BJ (cell line): ENCODE data around the gene CD84. TPM values are rescaled to one million over a fixed set of nuclear protein-coding genes. Genes with fewer than 3 reads are reported as not detected.
"Not testable (repeated sequence)": the region's sequence is repeated elsewhere in the genome, so short reads cannot be mapped to it uniquely, and the experiment has no call there.

ENCODE experiments used
- CTCF ChIA-PET: fragments of 350-600 bp; formaldehyde crosslinking; extraction: SDS; loops from one replicate; lab custom pipeline; 2021; ENCODE audit warnings: antibody characterized with exemption, inconsistent platforms; lab: Yijun Ruan, JAX
- POLR2A ChIA-PET: fragments of 300-600 bp; sonication (Branson Sonifier 250); formaldehyde crosslinking; extraction: SDS; loops from one replicate; lab custom pipeline; 2021; ENCODE audit warnings: antibody characterized with exemption; lab: Charles Lee
- DNase-seq: peaks from one replicate; pipeline ENCODE4 v3.0.0-alpha.2; 2011; ENCODE audit warnings: low read depth
- H3K27me3 ChIP-seq: 2 replicates; pipeline ENCODE4 v1.6.0; 2011; ENCODE audit warnings: low read length; ENCODE audit not compliant: control insufficient read depth, insufficient read depth
- H3K36me3 ChIP-seq: 2 replicates; pipeline ENCODE4 v1.5.1; 2011; ENCODE audit warnings: low read length; ENCODE audit not compliant: control insufficient read depth, insufficient read depth
- H3K4me3 ChIP-seq: 2 replicates; pipeline ENCODE4 v1.5.1; 2011; ENCODE audit warnings: low read depth, mild to moderate bottlenecking, control low read depth, low read length
- CTCF ChIP-seq: IDR thresholded peaks from 2 replicates; pipeline ENCODE4 v1.5.1; 2011; ENCODE audit warnings: low read depth, mild to moderate bottlenecking, control low read depth, inconsistent platforms, low read length, moderate library complexity; ENCODE audit not compliant: insufficient read depth
- polyA plus RNA-seq: library from polyadenylated mRNA; depleted of rRNA; stranded (reverse); fragments of >200 nt; gene quantifications from 2 replicates; pipeline ENCODE4 v1.2.3, GENCODE V29; 2011

CD84 gene
- polyA plus RNA-seq, 1 experiment = not detected

GRCh38 chr1:160504651-160505050 lies 74.6 kb downstream of the CD84 start:
- no peak overlapping the region for H3K4me3 ChIP-seq
- no peak for DNase-seq
- ChIA-PET POLR2A (no interaction called here), CTCF (no interaction called here)
- H3K36me3 ChIP-seq = no peaks in the 10 kb centered on the region
- TF ChIP-seq CTCF = no peak
- no peaks in the 10 kb centered on the region for H3K27me3 ChIP-seq

- no peak for DNase-seq
- no peak for TF ChIP-seq CTCF
- no peaks in the 10 kb centered on the region for H3K36me3 ChIP-seq
- H3K4me3 ChIP-seq = no peak overlapping the region
- CTCF ChIA-PET = no interaction called here
- POLR2A ChIA-PET = no interaction called here
- no peaks in the 10 kb centered on the region for H3K27me3 ChIP-seq
Observed at GRCh38 chr1:160503087-160503486, 76.2 kb downstream of the CD84 start.

GRCh38 chr1:160500321-160500990 lies 78.8 kb downstream of the CD84 start:
- Histone ChIP-seq H3K36me3 (no peaks in the 10 kb centered on the region), H3K27me3 (no peaks in the 10 kb centered on the region), H3K4me3 (no peak overlapping the region)
- no peak for DNase-seq
- CTCF ChIA-PET = no interaction called here
- TF ChIP-seq CTCF = no peak
- POLR2A ChIA-PET = no interaction called here

DNA sequence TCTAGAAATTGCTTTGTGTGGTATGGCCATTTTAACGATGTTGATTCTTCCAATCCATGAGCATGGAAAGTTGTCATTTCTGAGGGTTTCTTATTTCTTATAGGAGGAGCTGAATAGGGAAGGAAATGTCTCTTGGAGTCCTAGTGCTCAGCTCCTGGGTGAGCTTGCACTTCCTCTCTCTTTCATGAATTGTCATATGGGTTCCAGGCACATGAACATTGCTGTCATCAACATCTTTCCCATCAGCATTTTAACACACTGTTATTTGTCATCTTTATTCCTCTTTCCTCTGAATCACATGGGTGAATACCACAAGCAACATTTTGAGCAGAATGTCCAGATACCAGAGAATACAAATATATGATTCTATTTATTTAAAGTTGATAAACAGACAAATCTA lies 79.7 kb downstream of the CD84 start:
- H3K4me3 ChIP-seq = no peak overlapping the region
- no peaks in the 10 kb centered on the region for H3K36me3 ChIP-seq
- ChIA-PET CTCF (no interaction called here), POLR2A (no interaction called here)
- no peak for TF ChIP-seq CTCF
- H3K27me3 ChIP-seq = no peaks in the 10 kb centered on the region
- no peak for DNase-seq

- H3K27me3 ChIP-seq, CTCF ChIA-PET, DNase-seq, H3K36me3 ChIP-seq, H3K4me3 ChIP-seq, POLR2A ChIA-PET: not testable (repeated sequence)
Observed at GRCh38 chr1:160498301-160499065, 80.8 kb downstream of the CD84 start.
